H1 (cell line): ENCODE measurements around the gene RSRC2. TPM values are rescaled to one million over a fixed set of nuclear protein-coding genes. Genes with fewer than 3 reads are reported as not detected.

Source experiments
- CHD7 ChIP-seq: fragments of 300-600 bp; sonication (generic); IDR thresholded peaks from 2 replicates; pipeline ENCODE4 v1.7.1; 2012; ENCODE audit warnings: low read length, moderate library complexity, mild to moderate bottlenecking, inconsistent platforms; ENCODE audit not compliant: insufficient replicate concordance
- HDAC6 ChIP-seq: IDR thresholded peaks from one replicate; pipeline ENCODE4 v1.7.1; 2012; ENCODE audit warnings: low read depth, mild to moderate bottlenecking, inconsistent platforms, low read length, moderate library complexity
- JUN ChIP-seq: IDR thresholded peaks from 2 replicates; pipeline ENCODE4 v1.6.1; 2011; ENCODE audit warnings: low read depth, mild to moderate bottlenecking, improper control_type of control experiment, low read length
- KDM4A ChIP-seq: IDR thresholded peaks from one replicate; pipeline ENCODE4 v1.7.1; 2012; ENCODE audit warnings: low read depth, mild to moderate bottlenecking, moderate library complexity, low read length, inconsistent platforms; ENCODE audit not compliant: severe bottlenecking
- TCF12 ChIP-seq: IDR thresholded peaks from 2 replicates; pipeline ENCODE4 v1.6.1; 2011; ENCODE audit warnings: low read depth, mild to moderate bottlenecking, low read length
- polyA plus RNA-seq, 7 experiments: library from polyadenylated mRNA; depleted of rRNA in 3 of 7; stranded (reverse) in 5 of 7; unstranded in 2 of 7; fragments of >200 nt in 5 of 7; fragments of 200-250 nt in 2 of 7; gene quantifications; 1 replicate in 5 of 7; 2 replicates in 1 of 7; 4 replicates in 1 of 7; pipeline versions ENCODE4 v1.2.1 to v1.2.3, GENCODE V29; 2011 to 2013; ENCODE audit warnings: missing spikeins in 2 of 7, mixed read lengths in 2 of 7
- total RNA-seq: library from RNA; stranded (reverse); fragmentation: NEBNext Ultra II Directional; extraction: Animal tissue kit (Norgen Biotek cat#: 25700); gene quantifications from 2 replicates; pipeline ENCODE4 v1.2.1, GENCODE V29; 2021

Gene RSRC2
- total and polyA plus RNA-seq, 2 of the 8 experiments (the other 6 are each of a cell fraction or from before 2014, with no cell fraction given) = 15.9 to 71.4 TPM

- TF ChIP-seq CHD7 (no peak), JUN (no peak), KDM4A (no peak), TCF12 (no peak), HDAC6 (no peak)
Measured at GRCh38 chr12:122486805-122487426, 39.8 kb downstream of the RSRC2 start (continued).
